Fibroblast of lung (primary cell): Measurements from ENCODE around the gene SBF2.

Source experiments
- EZH2 ChIP-seq: IDR thresholded peaks from 2 replicates; pipeline ENCODE4 v1.5.1; 2012; ENCODE audit warnings: low read length, control low read depth, mild to moderate bottlenecking; ENCODE audit errors: missing control alignments
- TF ChIP-seq, protein P1 (sequence below), 2 donors: IDR thresholded peaks in 1 of 2; conservative IDR thresholded peaks in 1 of 2; 1 replicate in 1 of 2; 2 replicates in 1 of 2; pipeline ENCODE4 v1.5.1; 2011 to 2012; ENCODE audit warnings: low read length in 2 of 2, control low read depth in 1 of 2, inconsistent platforms in 1 of 2, low read depth in 1 of 2, mild to moderate bottlenecking in 1 of 2

DNA sequence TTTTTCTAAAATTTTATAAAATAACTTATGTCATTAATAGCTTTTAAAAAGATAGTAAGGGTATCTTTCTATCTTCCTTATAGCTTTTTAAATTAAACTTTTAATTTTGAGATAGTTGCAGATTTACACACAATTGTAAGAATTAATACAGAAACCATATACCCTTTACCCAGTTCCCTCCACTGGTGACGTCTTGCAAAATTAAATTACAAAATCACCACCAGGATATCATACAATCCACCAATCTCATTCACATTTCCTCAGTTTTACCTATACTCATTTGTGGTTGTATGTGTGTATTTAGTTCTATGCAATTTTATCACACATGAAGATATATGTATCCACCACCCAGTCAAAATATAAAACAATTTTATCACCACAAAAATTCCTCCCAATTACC, 10.0 kb downstream of the SBF2 start:
- TF ChIP-seq, protein P1, sequence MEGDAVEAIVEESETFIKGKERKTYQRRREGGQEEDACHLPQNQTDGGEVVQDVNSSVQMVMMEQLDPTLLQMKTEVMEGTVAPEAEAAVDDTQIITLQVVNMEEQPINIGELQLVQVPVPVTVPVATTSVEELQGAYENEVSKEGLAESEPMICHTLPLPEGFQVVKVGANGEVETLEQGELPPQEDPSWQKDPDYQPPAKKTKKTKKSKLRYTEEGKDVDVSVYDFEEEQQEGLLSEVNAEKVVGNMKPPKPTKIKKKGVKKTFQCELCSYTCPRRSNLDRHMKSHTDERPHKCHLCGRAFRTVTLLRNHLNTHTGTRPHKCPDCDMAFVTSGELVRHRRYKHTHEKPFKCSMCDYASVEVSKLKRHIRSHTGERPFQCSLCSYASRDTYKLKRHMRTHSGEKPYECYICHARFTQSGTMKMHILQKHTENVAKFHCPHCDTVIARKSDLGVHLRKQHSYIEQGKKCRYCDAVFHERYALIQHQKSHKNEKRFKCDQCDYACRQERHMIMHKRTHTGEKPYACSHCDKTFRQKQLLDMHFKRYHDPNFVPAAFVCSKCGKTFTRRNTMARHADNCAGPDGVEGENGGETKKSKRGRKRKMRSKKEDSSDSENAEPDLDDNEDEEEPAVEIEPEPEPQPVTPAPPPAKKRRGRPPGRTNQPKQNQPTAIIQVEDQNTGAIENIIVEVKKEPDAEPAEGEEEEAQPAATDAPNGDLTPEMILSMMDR (conservative IDR thresholded peaks at IDR 0.05 in 1 of 2, IDR thresholded peaks at IDR 0.05 in 1 of 2; ENCODE audit: low read depth in 1 of 2, low read length in 2 of 2): no peak
- TF ChIP-seq EZH2: no peak
